H54 (cell line): ENCODE measurements around the gene ITGB8.

Source experiments
- DNase-seq: peaks from one replicate; pipeline ENCODE4 v3.0.0; 2011; ENCODE audit warnings: low spot score, mixed read lengths; ENCODE audit not compliant: insufficient read length
- FAIRE-seq: peaks from 3 replicates; lab custom pipeline; 2011; peaks lifted over from hg19 to GRCh38; lab: Jason Lieb, UNC
- POLR2A ChIP-seq: IDR thresholded peaks from 2 replicates; pipeline ENCODE4 v1.6.1; 2011; ENCODE audit warnings: low read depth, mild to moderate bottlenecking, low read length

The ITGB8 gene

GRCh38 chr7:20316706-20317105 lies 14.0 kb upstream of the ITGB8 start:
- no peak for FAIRE-seq
- TF ChIP-seq POLR2A = no peak
- DNase-seq = no peak

GRCh38 chr7:20317413-20317812 lies 13.3 kb upstream of the ITGB8 start:
- no peak for TF ChIP-seq POLR2A
- FAIRE-seq = no peak
- no peak for DNase-seq

DNA sequence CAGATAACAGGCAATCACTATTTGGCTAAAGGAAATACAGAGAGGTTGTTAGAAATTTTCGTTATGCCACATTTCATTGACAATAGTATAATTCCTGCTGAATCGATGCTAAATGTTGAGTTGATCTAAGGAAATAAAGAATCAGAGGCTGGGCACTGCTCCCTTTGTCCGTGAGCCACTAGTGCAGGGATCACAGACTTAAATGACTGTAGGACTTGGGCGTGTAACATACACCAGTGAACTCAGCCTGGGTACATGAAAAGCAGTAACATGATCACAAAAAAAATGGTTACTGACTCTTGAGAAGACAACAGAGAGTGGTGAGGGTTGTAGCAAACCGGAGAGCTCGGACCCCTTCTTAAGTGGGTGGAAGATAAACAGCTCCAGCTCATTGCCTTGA lies 11.8 kb upstream of the ITGB8 start:
- FAIRE-seq = no peak
- DNase-seq = no peak
- no peak for TF ChIP-seq POLR2A

- FAIRE-seq (no peak), DNase-seq (no peak)
- no peak for TF ChIP-seq POLR2A
Observed at GRCh38 chr7:20320322-20320721, 10.4 kb upstream of the ITGB8 start.

GRCh38 chr7:20320786-20321185 lies 9.9 kb upstream of the ITGB8 start:
- DNase-seq (no peak), FAIRE-seq (no peak)
- TF ChIP-seq POLR2A = no peak

GRCh38 chr7:20323595-20323994 lies 7.1 kb upstream of the ITGB8 start:
- FAIRE-seq = no peak
- no peak for DNase-seq
- no peak for TF ChIP-seq POLR2A

DNA sequence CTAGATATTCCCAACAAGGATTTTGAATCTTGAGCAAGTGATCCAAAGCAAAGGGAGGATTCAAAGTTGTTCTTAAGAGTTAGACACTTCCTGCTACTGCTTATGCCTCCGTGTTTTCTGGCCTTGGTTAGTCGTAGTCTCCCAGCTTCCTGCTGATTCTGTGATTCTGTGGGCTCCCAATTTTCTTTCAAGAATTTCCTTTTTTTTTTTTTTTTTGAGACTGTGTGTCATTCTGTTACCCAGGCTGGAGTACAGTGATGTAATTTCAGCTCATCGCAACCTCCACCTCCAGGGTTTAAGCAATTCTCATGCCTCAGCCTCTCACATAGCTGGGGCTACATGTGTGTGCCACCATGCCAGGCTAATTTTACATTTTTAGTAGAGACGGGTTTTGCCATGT lies 4.4 kb upstream of the ITGB8 start:
- FAIRE-seq = no peak
- DNase-seq = no peak
- TF ChIP-seq POLR2A = no peak

DNA sequence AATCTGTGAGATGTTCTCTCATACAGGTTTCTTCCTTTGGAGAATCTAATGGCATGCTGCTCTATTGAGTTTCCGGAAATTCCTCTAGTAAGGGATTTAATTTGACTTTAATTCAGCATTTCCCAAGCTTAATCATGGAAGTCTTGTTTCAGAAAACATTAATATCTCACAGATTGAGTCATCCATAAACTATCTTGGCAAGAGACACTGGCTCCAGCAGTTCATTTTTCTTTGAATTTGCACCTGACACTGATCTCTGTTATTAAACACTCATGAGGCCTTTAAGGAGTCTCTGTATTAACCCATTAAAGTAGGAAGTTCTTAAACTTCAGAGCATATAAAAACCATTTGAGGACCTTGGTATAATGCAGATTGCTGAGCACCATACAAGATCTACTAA lies 3.6 kb upstream of the ITGB8 start:
- FAIRE-seq (peak; percentile 6), DNase-seq (no peak)
- no peak for TF ChIP-seq POLR2A

DNA sequence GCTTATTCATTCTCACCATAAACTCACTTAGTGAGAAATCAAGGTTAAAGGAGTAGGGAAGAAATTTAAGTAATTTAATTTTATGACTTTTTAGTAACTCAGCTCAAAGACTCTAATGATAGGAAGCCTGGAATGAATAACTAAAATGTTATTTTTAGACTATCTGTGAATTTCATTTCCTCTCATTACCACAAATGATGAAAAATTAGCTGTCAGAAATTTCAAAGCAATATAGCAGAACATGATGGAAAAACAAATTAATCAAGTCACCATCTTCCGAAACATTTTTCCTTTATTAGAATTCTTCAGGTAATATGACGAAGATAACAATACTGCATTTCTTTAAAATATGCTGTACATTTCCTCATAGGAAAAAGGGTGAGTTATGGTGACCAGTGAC lies 2.7 kb upstream of the ITGB8 start:
- no peak for DNase-seq
- no peak for FAIRE-seq

DNA sequence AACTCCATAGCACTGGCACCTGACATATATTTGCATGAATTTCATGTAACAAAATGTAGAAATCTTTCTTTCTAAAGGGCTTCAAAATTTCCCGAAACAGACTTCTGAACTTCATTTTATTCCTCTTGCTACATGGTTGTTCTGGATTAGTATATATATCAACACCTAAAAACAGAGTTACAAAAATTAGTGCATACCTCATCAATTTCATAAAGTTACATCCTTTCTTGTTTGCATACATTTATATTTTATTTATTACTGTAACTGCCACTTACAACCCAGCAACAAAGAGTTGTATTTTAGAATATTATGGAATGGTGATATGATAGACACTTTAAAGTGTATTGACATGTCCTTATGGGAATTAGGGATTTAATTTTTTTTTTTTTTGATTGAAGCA lies 2.0 kb upstream of the ITGB8 start:
- FAIRE-seq (no peak), DNase-seq (no peak)
- TF ChIP-seq POLR2A = no peak

More for the DNA sequence above, 2.7 kb upstream of the ITGB8 start:
- no peak for TF ChIP-seq POLR2A

GRCh38 chr7:20329389-20330238 lies 1.1 kb upstream of the ITGB8 start:
- TF ChIP-seq POLR2A = no peak
- FAIRE-seq = peak; percentile 91
- peak; percentile 75 for DNase-seq

DNA sequence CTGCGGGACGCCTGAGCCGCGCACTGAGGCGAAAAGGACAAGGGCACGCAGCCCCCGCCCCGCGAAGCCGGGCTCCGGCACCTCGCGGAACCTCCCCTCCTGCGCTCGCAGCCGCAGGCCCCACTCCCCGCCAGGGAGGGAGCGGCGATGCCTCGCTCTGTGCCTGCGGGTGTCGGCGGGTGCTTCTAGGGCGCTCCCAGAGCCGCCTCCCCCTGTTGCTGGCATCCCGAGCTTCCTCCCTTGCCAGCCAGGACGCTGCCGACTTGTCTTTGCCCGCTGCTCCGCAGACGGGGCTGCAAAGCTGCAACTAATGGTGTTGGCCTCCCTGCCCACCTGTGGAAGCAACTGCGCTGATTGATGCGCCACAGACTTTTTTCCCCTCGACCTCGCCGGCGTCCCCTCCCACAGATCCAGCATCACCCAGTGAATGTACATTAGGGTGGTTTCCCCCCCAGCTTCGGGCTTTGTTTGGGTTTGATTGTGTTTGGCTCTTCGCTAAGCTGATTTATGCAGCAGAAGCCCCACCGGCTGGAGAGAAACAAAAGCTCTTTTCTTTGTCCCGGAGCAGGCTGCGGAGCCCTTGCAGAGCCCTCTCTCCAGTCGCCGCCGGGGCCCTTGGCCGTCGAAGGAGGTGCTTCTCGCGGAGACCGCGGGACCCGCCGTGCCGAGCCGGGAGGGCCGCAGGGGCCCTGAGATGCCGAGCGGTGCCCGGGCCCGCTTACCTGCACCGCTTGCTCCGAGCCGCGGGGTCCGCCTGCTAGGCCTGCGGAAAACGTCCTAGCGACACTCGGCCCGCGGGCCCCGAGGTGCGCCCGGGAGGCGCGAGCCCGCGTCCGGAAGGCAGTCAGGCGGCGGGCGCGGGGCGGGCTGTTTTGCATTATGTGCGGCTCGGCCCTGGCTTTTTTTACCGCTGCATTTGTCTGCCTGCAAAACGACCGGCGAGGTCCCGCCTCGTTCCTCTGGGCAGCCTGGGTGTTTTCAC lies 519 bp downstream of the ITGB8 start:
- no peak for FAIRE-seq
- peak; percentile 7; the same call in 1 of the 2 replicates for TF ChIP-seq POLR2A
- DNase-seq = peak; percentile 61

- TF ChIP-seq POLR2A = no peak; the same call in 1 of the 2 replicates
- DNase-seq (no peak), FAIRE-seq (peak; percentile 64)
Observed at GRCh38 chr7:20331910-20332813, 1.5 kb downstream of the ITGB8 start.
